Osteocyte (in vitro differentiated cells): ENCODE measurements around the gene UBR2. TPM values are rescaled to one million over a fixed set of nuclear protein-coding genes. Genes with fewer than 3 reads are reported as not detected.
A peak's percentile ranks its signal among the peaks of the same experiment; 100 is the strongest.

ENCODE experiments used
- DNase-seq: peaks from one replicate; pipeline ENCODE4 v3.0.0; 2021; ENCODE audit warnings: mixed read lengths; ENCODE audit not compliant: unreplicated experiment; ENCODE audit errors: extremely low spot score
- H3K27ac Mint-ChIP-seq: one replicate; pipeline ENCODE4 v1.8.0; 2021; ENCODE audit warnings: mild to moderate bottlenecking, mixed read lengths; ENCODE audit not compliant: unreplicated experiment
- H3K27me3 Mint-ChIP-seq: one replicate; pipeline ENCODE4 v1.8.0; 2021; ENCODE audit warnings: mixed read lengths; ENCODE audit not compliant: unreplicated experiment
- H3K36me3 Mint-ChIP-seq: one replicate; pipeline ENCODE4 v1.8.0; 2021; ENCODE audit warnings: mixed read lengths; ENCODE audit not compliant: unreplicated experiment
- H3K4me1 Mint-ChIP-seq: one replicate; pipeline ENCODE4 v1.8.0; 2021; ENCODE audit warnings: mixed read lengths; ENCODE audit not compliant: unreplicated experiment
- H3K4me3 Mint-ChIP-seq: one replicate; pipeline ENCODE4 v1.8.0; 2021; ENCODE audit warnings: mild to moderate bottlenecking, moderate library complexity, mixed read lengths; ENCODE audit not compliant: unreplicated experiment
- H3K9me3 Mint-ChIP-seq: one replicate; pipeline ENCODE4 v1.8.0; 2021; ENCODE audit warnings: mixed read lengths; ENCODE audit not compliant: unreplicated experiment
- total RNA-seq: library from RNA; stranded (reverse); gene quantifications from 2 replicates; pipeline ENCODE4 v1.2.1, GENCODE V29; 2021
- TF ChIP-seq, protein P1 (sequence below): fragments of 200-600 bp; sonication (generic); IDR thresholded peaks from 2 replicates; pipeline ENCODE4 v1.5.0; 2021; ENCODE audit warnings: antibody characterized with exemption, mild to moderate bottlenecking, moderate library complexity

The UBR2 gene
- total RNA-seq, 1 donor from 2014 or later: 29.3 TPM

GRCh38 chr6:42522942-42523814 is 40.7 kb upstream of the UBR2 start:
- H3K4me3 Mint-ChIP-seq: no peak overlapping the region

GRCh38 chr6:42525206-42525605 is 38.6 kb upstream of the UBR2 start:
- DNase-seq: no peak
- no peak overlapping the region for H3K27ac Mint-ChIP-seq
- H3K36me3 Mint-ChIP-seq: no peaks in the 10 kb centered on the region
- no peak overlapping the region for H3K4me3 Mint-ChIP-seq
- no peaks in the 10 kb centered on the region for H3K9me3 Mint-ChIP-seq
- no peaks in the 10 kb centered on the region for H3K27me3 Mint-ChIP-seq
- TF ChIP-seq, protein P1, sequence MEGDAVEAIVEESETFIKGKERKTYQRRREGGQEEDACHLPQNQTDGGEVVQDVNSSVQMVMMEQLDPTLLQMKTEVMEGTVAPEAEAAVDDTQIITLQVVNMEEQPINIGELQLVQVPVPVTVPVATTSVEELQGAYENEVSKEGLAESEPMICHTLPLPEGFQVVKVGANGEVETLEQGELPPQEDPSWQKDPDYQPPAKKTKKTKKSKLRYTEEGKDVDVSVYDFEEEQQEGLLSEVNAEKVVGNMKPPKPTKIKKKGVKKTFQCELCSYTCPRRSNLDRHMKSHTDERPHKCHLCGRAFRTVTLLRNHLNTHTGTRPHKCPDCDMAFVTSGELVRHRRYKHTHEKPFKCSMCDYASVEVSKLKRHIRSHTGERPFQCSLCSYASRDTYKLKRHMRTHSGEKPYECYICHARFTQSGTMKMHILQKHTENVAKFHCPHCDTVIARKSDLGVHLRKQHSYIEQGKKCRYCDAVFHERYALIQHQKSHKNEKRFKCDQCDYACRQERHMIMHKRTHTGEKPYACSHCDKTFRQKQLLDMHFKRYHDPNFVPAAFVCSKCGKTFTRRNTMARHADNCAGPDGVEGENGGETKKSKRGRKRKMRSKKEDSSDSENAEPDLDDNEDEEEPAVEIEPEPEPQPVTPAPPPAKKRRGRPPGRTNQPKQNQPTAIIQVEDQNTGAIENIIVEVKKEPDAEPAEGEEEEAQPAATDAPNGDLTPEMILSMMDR: no peak
- peaks cover 13% of the 10 kb centered on the region for H3K4me1 Mint-ChIP-seq

More at GRCh38 chr6:42522942-42523814, 40.7 kb upstream of the UBR2 start:
- Mint-ChIP-seq H3K36me3 (no peaks in the 10 kb centered on the region), H3K27ac (peak overlapping the region; percentile 59), H3K9me3 (peaks cover 5% of the 10 kb centered on the region), H3K4me1 (peaks cover 13% of the 10 kb centered on the region), H3K27me3 (no peaks in the 10 kb centered on the region)
- no peak for DNase-seq
- TF ChIP-seq, protein P1: no peak

DNA sequence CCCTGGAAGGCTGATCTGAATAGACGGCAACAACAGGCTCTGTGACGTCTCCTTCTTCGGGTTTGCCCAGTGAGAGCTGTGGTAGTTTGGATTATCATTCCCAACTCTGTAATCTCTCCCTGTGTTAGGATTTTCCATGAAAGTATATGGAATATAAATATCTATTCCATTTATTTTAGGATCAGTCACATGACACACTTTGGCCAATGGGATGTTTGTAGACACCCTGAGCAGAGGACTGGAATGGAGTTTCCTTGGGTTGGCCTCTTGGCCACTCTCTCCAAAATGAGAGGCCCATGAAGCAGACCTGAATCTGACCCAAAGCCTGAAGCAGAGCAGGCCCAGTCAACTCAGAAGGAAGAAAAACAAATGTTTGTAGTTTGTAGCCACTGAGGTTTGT is 37.2 kb upstream of the UBR2 start:
- Mint-ChIP-seq H3K4me1 (peaks cover 10% of the 10 kb centered on the region), H3K4me3 (no peak overlapping the region), H3K27me3 (no peaks in the 10 kb centered on the region), H3K9me3 (no peaks in the 10 kb centered on the region), H3K27ac (no peak overlapping the region), H3K36me3 (no peaks in the 10 kb centered on the region)
- DNase-seq: no peak
- TF ChIP-seq, protein P1: no peak

- H3K36me3 Mint-ChIP-seq: no peaks in the 10 kb centered on the region
Observed at GRCh38 chr6:42527204-42527603, 36.6 kb upstream of the UBR2 start.

DNA sequence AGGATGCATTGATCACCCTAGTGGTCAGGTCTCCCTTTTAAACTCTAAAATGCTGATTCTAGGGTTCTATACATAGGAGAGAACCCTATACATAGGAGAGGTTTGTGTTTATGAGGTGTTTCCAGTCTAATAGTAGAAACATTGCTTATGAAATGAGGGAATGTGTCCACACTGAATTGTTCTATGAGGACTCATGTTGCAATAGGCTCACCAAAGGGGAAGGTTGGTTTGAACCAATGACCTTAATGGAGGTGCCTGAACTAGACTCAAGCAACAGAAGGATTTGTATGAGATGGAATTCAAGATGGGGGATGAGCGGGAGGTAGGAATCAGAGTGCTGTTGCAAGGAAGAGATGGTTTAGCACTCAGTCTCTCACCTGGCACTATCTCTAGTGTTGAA is 33.5 kb upstream of the UBR2 start:
- no peaks in the 10 kb centered on the region for H3K27me3 Mint-ChIP-seq
- no peak overlapping the region for H3K4me3 Mint-ChIP-seq
- H3K27ac Mint-ChIP-seq: no peak overlapping the region
- H3K36me3 Mint-ChIP-seq: no peaks in the 10 kb centered on the region
- TF ChIP-seq, protein P1: no peak
- no peak for DNase-seq
- H3K9me3 Mint-ChIP-seq: no peaks in the 10 kb centered on the region
- no peaks in the 10 kb centered on the region for H3K4me1 Mint-ChIP-seq

More at GRCh38 chr6:42527204-42527603, 36.6 kb upstream of the UBR2 start:
- no peak overlapping the region for H3K4me3 Mint-ChIP-seq
- TF ChIP-seq, protein P1: no peak
- DNase-seq: no peak
- peaks cover 7% of the 10 kb centered on the region for H3K4me1 Mint-ChIP-seq
- no peaks in the 10 kb centered on the region for H3K9me3 Mint-ChIP-seq
- H3K27me3 Mint-ChIP-seq: no peaks in the 10 kb centered on the region
- H3K27ac Mint-ChIP-seq: no peak overlapping the region
